ENCODE results near the gene PIF1.

DNA sequence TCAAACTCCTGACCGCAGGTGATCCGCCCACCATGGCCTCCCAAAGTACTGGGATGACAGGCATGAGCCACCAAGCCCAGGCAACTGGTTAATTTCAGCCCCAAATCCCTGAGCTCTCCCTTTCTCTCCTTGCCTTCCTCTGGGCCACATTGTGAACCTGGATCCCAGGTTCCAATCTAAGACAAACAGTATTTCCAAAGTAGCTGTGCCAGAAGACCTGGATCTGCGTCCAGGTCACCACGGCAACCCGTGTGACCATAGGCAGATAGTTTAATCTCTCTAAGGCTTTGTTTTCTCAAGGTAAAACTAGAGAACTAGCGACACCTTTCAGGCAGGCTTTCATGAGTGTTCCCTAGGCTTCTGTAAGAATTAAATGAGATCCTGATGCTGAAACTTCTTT is 44.1 kb downstream of the PIF1 start:
- TF ChIP-seq, protein P1, sequence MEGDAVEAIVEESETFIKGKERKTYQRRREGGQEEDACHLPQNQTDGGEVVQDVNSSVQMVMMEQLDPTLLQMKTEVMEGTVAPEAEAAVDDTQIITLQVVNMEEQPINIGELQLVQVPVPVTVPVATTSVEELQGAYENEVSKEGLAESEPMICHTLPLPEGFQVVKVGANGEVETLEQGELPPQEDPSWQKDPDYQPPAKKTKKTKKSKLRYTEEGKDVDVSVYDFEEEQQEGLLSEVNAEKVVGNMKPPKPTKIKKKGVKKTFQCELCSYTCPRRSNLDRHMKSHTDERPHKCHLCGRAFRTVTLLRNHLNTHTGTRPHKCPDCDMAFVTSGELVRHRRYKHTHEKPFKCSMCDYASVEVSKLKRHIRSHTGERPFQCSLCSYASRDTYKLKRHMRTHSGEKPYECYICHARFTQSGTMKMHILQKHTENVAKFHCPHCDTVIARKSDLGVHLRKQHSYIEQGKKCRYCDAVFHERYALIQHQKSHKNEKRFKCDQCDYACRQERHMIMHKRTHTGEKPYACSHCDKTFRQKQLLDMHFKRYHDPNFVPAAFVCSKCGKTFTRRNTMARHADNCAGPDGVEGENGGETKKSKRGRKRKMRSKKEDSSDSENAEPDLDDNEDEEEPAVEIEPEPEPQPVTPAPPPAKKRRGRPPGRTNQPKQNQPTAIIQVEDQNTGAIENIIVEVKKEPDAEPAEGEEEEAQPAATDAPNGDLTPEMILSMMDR (IDR thresholded peaks at IDR 0.05) = no peak
- TF ChIP-seq ZFX (IDR thresholded peaks at IDR 0.05; ENCODE audit: borderline replicate concordance) = no peak

All from 22Rv1 (cell line).